ENCODE data around the gene RNASEH1.

RNASEH1 gene

DNA sequence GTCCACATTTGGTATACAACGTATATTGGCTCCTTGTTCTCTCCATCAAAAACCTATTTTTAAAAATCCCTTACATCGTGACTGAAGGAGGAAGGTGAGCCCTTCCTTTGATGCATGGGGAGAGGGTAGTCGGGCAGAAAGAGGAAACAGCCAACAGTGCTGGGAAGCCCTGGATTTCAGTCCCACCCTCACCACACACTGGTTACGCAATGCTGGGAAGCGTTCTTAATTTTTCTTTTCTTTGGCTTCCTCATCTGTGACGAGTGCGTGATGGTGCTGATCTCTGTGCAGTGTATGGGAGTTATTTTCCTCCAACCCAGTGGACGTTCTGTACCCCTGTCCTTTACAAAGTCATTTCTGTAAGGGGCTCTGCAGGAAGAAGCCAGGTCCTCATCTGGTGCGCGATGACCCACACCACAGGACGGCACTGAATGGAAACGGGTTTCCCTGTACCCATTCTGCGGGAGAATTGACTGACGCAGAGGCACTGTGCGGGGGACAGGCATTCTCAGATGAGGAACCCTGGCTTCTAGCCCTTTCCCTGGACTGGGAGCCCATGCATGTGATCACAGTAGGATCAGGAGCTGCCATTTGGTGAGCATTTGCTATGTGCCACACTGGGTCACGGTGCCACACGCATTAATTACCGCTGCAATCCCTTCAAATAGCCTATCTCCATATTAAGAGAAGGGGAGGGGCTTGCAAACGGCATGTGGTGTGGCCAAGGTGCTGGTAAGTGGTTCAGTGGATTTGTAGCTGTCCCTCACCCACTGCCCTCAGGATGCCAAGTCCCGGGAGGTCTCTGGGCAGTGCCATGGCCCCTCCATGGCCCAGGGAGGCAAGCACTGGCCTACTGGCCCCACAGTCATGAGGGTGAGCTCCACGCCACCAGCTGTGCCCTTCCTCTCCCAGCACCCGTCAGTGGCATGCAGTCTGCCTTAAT, 41.0 kb upstream of the RNASEH1 start:
- H3K36me3 ChIP-seq (ENCODE audit: control insufficient read depth, low read length): no peaks in the 10 kb centered on the region
- H3F3A ChIP-seq (ENCODE audit: control insufficient read depth, insufficient read depth): no peaks in the 10 kb centered on the region
- no peaks in the 10 kb centered on the region for H3K9me3 ChIP-seq (ENCODE audit: control insufficient read depth, insufficient read depth, low read length)
- H3K79me2 ChIP-seq (ENCODE audit: control insufficient read depth, low read length): no peaks in the 10 kb centered on the region
- H3K27me3 ChIP-seq (ENCODE audit: control insufficient read depth, low read length): no peaks in the 10 kb centered on the region
- H3K4me1 ChIP-seq (ENCODE audit: control insufficient read depth, low read length): no peaks in the 10 kb centered on the region
- no peak overlapping the region for H3K4me3 ChIP-seq (ENCODE audit: low read length)
- H3K4me2 ChIP-seq (ENCODE audit: low read length): no peak overlapping the region
- H3K27ac ChIP-seq (ENCODE audit: low read depth, low read length): no peak overlapping the region
- H4K20me1 ChIP-seq (ENCODE audit: control insufficient read depth, insufficient read depth, low read depth, low read length): no peaks in the 10 kb centered on the region
- TF ChIP-seq, protein P1, sequence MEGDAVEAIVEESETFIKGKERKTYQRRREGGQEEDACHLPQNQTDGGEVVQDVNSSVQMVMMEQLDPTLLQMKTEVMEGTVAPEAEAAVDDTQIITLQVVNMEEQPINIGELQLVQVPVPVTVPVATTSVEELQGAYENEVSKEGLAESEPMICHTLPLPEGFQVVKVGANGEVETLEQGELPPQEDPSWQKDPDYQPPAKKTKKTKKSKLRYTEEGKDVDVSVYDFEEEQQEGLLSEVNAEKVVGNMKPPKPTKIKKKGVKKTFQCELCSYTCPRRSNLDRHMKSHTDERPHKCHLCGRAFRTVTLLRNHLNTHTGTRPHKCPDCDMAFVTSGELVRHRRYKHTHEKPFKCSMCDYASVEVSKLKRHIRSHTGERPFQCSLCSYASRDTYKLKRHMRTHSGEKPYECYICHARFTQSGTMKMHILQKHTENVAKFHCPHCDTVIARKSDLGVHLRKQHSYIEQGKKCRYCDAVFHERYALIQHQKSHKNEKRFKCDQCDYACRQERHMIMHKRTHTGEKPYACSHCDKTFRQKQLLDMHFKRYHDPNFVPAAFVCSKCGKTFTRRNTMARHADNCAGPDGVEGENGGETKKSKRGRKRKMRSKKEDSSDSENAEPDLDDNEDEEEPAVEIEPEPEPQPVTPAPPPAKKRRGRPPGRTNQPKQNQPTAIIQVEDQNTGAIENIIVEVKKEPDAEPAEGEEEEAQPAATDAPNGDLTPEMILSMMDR (IDR thresholded peaks at IDR 0.05; ENCODE audit: low read depth, low read length, poor library complexity, severe bottlenecking): no peak
- TF ChIP-seq EZH2phosphoT487 (IDR thresholded peaks at IDR 0.05; ENCODE audit: borderline replicate concordance, low read length): no peak
- H3K9me2 ChIP-seq (replicated peaks; ENCODE audit: control insufficient read depth, low read length): no peaks in the 10 kb centered on the region

DNA sequence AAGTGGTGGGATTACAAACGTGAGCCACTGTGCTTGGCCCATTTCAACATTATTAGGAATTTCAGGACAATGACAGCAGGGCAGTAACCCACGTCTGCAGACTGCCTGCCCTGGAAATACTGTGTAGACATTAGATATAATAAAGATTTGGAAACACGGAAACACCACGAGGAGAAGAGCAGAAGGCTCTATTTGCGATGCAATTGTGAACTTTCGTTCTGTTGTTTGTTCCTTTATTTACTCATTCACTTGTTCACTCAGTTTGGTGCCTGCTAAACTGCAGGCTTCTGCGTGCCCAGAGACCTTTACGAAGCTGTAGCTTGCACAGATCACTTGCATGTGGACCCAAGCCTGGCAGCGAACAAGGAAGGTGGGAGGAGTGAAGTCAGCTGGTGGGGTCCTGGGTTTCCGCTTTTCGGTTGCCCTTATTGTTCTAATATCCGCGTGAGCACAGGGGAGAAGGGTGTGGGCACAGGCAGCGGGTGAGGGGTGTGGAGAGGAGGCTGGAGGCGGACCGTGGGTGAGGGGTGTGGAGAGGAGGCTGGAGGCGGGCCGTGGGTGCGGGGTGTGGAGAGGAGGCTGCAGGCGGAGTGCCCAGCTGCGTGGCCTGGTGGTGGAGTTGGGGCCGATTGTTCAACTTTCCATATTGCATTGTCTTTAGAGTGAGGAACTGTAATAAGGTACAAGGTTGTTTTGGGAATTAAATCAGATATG, 40.2 kb upstream of the RNASEH1 start:
- Histone ChIP-seq H3K27ac (ENCODE audit: low read depth, low read length) (no peak overlapping the region), H3K9me3 (ENCODE audit: control insufficient read depth, insufficient read depth, low read length) (no peaks in the 10 kb centered on the region), H3F3A (ENCODE audit: control insufficient read depth, insufficient read depth) (no peaks in the 10 kb centered on the region), H3K4me3 (ENCODE audit: low read length) (no peak overlapping the region), H3K4me2 (ENCODE audit: low read length) (no peak overlapping the region), H3K36me3 (ENCODE audit: control insufficient read depth, low read length) (no peaks in the 10 kb centered on the region), H3K27me3 (ENCODE audit: control insufficient read depth, low read length) (no peaks in the 10 kb centered on the region), H3K4me1 (ENCODE audit: control insufficient read depth, low read length) (no peaks in the 10 kb centered on the region), H3K79me2 (ENCODE audit: control insufficient read depth, low read length) (no peaks in the 10 kb centered on the region), H3K9me2 (replicated peaks; ENCODE audit: control insufficient read depth, low read length) (no peaks in the 10 kb centered on the region), H4K20me1 (ENCODE audit: control insufficient read depth, insufficient read depth, low read depth, low read length) (no peaks in the 10 kb centered on the region)
- TF ChIP-seq, protein P1 (IDR thresholded peaks at IDR 0.05; ENCODE audit: low read depth, low read length, poor library complexity, severe bottlenecking): no peak
- TF ChIP-seq EZH2phosphoT487 (IDR thresholded peaks at IDR 0.05; ENCODE audit: borderline replicate concordance, low read length): no peak

DNA sequence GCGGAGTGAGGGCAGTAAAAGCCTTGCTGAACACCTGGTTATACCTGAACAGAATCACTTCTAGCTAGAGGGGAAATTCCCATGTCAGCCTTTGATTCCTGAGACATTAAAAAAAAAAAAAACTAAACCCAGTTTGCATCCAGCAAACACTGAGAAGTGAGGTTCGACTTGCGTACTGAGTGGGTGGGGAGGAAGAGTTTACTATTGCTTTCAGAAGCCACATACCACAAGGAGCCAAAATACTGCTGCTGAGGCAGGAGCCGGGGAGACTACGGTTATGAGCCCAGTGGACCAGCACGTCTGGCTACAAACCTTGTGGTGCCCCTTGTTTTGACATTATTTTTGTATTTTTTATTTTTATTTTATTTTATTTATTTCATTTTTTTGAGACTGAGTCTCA, 39.4 kb upstream of the RNASEH1 start:
- no peaks in the 10 kb centered on the region for H3K9me2 ChIP-seq (replicated peaks; ENCODE audit: control insufficient read depth, low read length)
- no peaks in the 10 kb centered on the region for H4K20me1 ChIP-seq (ENCODE audit: control insufficient read depth, insufficient read depth, low read depth, low read length)
- H3K27me3 ChIP-seq (ENCODE audit: control insufficient read depth, low read length): no peaks in the 10 kb centered on the region
- no peaks in the 10 kb centered on the region for H3F3A ChIP-seq (ENCODE audit: control insufficient read depth, insufficient read depth)
- H3K27ac ChIP-seq (ENCODE audit: low read depth, low read length): no peak overlapping the region
- no peaks in the 10 kb centered on the region for H3K36me3 ChIP-seq (ENCODE audit: control insufficient read depth, low read length)
- H3K4me2 ChIP-seq (ENCODE audit: low read length): no peak overlapping the region
- H3K79me2 ChIP-seq (ENCODE audit: control insufficient read depth, low read length): no peaks in the 10 kb centered on the region
- no peaks in the 10 kb centered on the region for H3K4me1 ChIP-seq (ENCODE audit: control insufficient read depth, low read length)
- no peak overlapping the region for H3K4me3 ChIP-seq (ENCODE audit: low read length)
- no peaks in the 10 kb centered on the region for H3K9me3 ChIP-seq (ENCODE audit: control insufficient read depth, insufficient read depth, low read length)
- TF ChIP-seq, protein P1 (IDR thresholded peaks at IDR 0.05; ENCODE audit: low read depth, low read length, poor library complexity, severe bottlenecking): no peak
- no peak for TF ChIP-seq EZH2phosphoT487 (IDR thresholded peaks at IDR 0.05; ENCODE audit: borderline replicate concordance, low read length)

Measured in DOHH2 (cell line).